ENCODE measurements around the gene PRM3. TPM values are rescaled to one million over a fixed set of nuclear protein-coding genes. Genes with fewer than 3 reads are reported as not detected.

Gene PRM3
- total RNA-seq, 1 donor: not detected

- Histone ChIP-seq H4K20me1 (ENCODE audit: insufficient read depth, low read length) (no peaks in the 10 kb centered on the region), H3K27ac (ENCODE audit: low read depth, low read length) (no peak overlapping the region), H3K27me3 (ENCODE audit: insufficient read depth, low read length) (peaks cover 4% of the 10 kb centered on the region), H3K4me1 (ENCODE audit: insufficient read depth, low read length) (no peaks in the 10 kb centered on the region), H3K79me2 (ENCODE audit: insufficient read depth, low read length) (no peaks in the 10 kb centered on the region), H2AFZ (ENCODE audit: low read length) (no peak overlapping the region), H3K9me3 (ENCODE audit: low read depth, low read length) (no peaks in the 10 kb centered on the region), H3K36me3 (ENCODE audit: insufficient read depth, low read length) (no peaks in the 10 kb centered on the region), H3K4me2 (ENCODE audit: insufficient read depth, low read length) (no peak overlapping the region), H3K4me3 (ENCODE audit: insufficient read depth, low read length) (no peak overlapping the region)
- DNase-seq (ENCODE audit: insufficient read length, low spot score, missing footprints): no peak
- TF ChIP-seq CTCF (IDR thresholded peaks at IDR 0.05; ENCODE audit: extremely low read depth, low read depth, low read length): no peak
Observed at GRCh38 chr16:11239644-11240632, 33.5 kb downstream of the PRM3 start.

- H3K4me1 ChIP-seq (ENCODE audit: insufficient read depth, low read length): no peaks in the 10 kb centered on the region
- DNase-seq (ENCODE audit: insufficient read length, low spot score, missing footprints): no peak
- no peak overlapping the region for H2AFZ ChIP-seq (ENCODE audit: low read length)
- H4K20me1 ChIP-seq (ENCODE audit: insufficient read depth, low read length): no peaks in the 10 kb centered on the region
- no peaks in the 10 kb centered on the region for H3K79me2 ChIP-seq (ENCODE audit: insufficient read depth, low read length)
- no peak overlapping the region for H3K4me2 ChIP-seq (ENCODE audit: insufficient read depth, low read length)
- H3K9me3 ChIP-seq (ENCODE audit: low read depth, low read length): no peaks in the 10 kb centered on the region
- no peaks in the 10 kb centered on the region for H3K36me3 ChIP-seq (ENCODE audit: insufficient read depth, low read length)
- H3K4me3 ChIP-seq (ENCODE audit: insufficient read depth, low read length): no peak overlapping the region
- H3K27ac ChIP-seq (ENCODE audit: low read depth, low read length): no peak overlapping the region
- TF ChIP-seq CTCF (IDR thresholded peaks at IDR 0.05; ENCODE audit: extremely low read depth, low read depth, low read length): no peak
- peaks cover under 1% of the 10 kb centered on the region for H3K27me3 ChIP-seq (ENCODE audit: insufficient read depth, low read length)
Observed at GRCh38 chr16:11238272-11239202, 34.9 kb downstream of the PRM3 start.

GRCh38 chr16:11236461-11237254 lies 36.8 kb downstream of the PRM3 start:
- no peak overlapping the region for H2AFZ ChIP-seq (ENCODE audit: low read length)

More at GRCh38 chr16:11236461-11237254, 36.8 kb downstream of the PRM3 start:
- Histone ChIP-seq H3K4me2 (ENCODE audit: insufficient read depth, low read length) (no peak overlapping the region), H3K27me3 (ENCODE audit: insufficient read depth, low read length) (no peaks in the 10 kb centered on the region), H4K20me1 (ENCODE audit: insufficient read depth, low read length) (no peaks in the 10 kb centered on the region), H3K36me3 (ENCODE audit: insufficient read depth, low read length) (no peaks in the 10 kb centered on the region), H3K9me3 (ENCODE audit: low read depth, low read length) (no peaks in the 10 kb centered on the region), H3K27ac (ENCODE audit: low read depth, low read length) (no peak overlapping the region), H3K4me3 (ENCODE audit: insufficient read depth, low read length) (no peak overlapping the region), H3K4me1 (ENCODE audit: insufficient read depth, low read length) (no peaks in the 10 kb centered on the region), H3K79me2 (ENCODE audit: insufficient read depth, low read length) (no peaks in the 10 kb centered on the region)
- TF ChIP-seq CTCF (IDR thresholded peaks at IDR 0.05; ENCODE audit: extremely low read depth, low read depth, low read length): no peak
- DNase-seq (ENCODE audit: insufficient read length, low spot score, missing footprints): no peak
